ENCODE results near the gene ATXN7L2.

DNA sequence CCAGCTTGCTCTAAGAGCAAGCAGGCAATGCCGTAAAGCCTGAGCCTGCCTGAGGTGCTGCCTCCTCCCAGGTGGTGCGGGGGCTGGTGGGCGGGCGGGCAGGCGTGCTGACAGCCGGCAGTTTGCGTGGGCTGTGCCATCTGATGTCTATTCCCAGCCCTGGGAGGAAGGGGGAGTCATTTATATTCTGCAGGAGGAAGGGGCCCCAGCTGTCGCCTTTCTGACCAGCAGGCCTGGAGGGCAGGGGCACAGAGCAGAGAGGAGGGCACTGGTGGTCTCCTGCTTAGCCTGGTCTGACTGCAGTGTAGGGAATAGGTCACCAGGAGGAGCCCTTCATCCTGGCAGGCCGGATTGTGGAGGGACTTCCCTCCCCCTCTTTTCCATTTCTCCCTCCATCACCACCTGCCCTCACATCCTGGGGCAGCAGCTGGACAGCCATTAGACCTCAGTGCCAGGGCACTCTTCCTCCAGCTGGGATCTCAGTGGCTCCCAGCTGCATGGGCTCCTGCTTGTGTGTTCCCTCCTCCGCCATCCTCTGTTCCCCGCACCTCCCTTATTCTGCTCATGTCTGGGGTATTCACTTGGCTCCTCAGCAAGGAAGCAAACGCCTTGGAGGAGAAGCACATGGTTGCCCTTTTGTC, 14.6 kb downstream of the ATXN7L2 start:
- TF ChIP-seq, protein P1, sequence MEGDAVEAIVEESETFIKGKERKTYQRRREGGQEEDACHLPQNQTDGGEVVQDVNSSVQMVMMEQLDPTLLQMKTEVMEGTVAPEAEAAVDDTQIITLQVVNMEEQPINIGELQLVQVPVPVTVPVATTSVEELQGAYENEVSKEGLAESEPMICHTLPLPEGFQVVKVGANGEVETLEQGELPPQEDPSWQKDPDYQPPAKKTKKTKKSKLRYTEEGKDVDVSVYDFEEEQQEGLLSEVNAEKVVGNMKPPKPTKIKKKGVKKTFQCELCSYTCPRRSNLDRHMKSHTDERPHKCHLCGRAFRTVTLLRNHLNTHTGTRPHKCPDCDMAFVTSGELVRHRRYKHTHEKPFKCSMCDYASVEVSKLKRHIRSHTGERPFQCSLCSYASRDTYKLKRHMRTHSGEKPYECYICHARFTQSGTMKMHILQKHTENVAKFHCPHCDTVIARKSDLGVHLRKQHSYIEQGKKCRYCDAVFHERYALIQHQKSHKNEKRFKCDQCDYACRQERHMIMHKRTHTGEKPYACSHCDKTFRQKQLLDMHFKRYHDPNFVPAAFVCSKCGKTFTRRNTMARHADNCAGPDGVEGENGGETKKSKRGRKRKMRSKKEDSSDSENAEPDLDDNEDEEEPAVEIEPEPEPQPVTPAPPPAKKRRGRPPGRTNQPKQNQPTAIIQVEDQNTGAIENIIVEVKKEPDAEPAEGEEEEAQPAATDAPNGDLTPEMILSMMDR (IDR thresholded peaks at IDR 0.05; ENCODE audit: poor library complexity) = peak; percentile 42
- TF ChIP-seq EZH2 (IDR thresholded peaks at IDR 0.05; ENCODE audit: borderline replicate concordance) (no peak), EZH2phosphoT487 (IDR thresholded peaks at IDR 0.05; ENCODE audit: low read depth, severe bottlenecking, unreplicated experiment) (no peak)

Measured in hepatocyte (in vitro differentiated cells).